RWPE2 (cell line): ENCODE data around the gene FHIP2A.
"Not testable (repeated sequence)": the region's sequence is repeated elsewhere in the genome, so short reads cannot be mapped to it uniquely, and the experiment has no call there.

ENCODE experiments used
- ATAC-seq: fragments of 200-7000 bp; cut with Tn5 transposase; 3 replicates; pipeline ENCODE4 v1.9.1; 2021; ENCODE audit warnings: low read depth
- DNase-seq: peaks from one replicate; pipeline ENCODE4 v3.0.0-alpha.2; 2020; ENCODE audit warnings: low spot score
- H3K27ac ChIP-seq: fragments of 450-650 bp; 2 replicates; pipeline ENCODE4 v1.5.1; 2017; ENCODE audit warnings: mild to moderate bottlenecking; ENCODE audit not compliant: poor library complexity, severe bottlenecking
- H3K27me3 ChIP-seq: fragments of 250-450 bp; sonication (Bioruptor Pico); 2 replicates; pipeline ENCODE4 v1.5.1; 2021; ENCODE audit warnings: mild to moderate bottlenecking, moderate library complexity; ENCODE audit not compliant: insufficient read depth, poor library complexity, severe bottlenecking
- H3K36me3 ChIP-seq: fragments of 250-450 bp; sonication (Bioruptor Pico); 2 replicates; pipeline ENCODE4 v1.5.1; 2020; ENCODE audit warnings: low read depth, mild to moderate bottlenecking, moderate library complexity
- H3K4me1 ChIP-seq: fragments of 250-450 bp; sonication (Bioruptor Pico); 2 replicates; pipeline ENCODE4 v1.5.1; 2021; ENCODE audit warnings: mild to moderate bottlenecking, moderate library complexity; ENCODE audit not compliant: insufficient read depth, poor library complexity, severe bottlenecking
- H3K4me3 ChIP-seq: fragments of 250-450 bp; sonication (Bioruptor Pico); 2 replicates; pipeline ENCODE4 v1.5.1; 2021; ENCODE audit warnings: mild to moderate bottlenecking, moderate library complexity; ENCODE audit not compliant: severe bottlenecking
- H3K9me3 ChIP-seq: fragments of 250-450 bp; sonication (Bioruptor Pico); 2 replicates; pipeline ENCODE4 v1.5.1; 2021; ENCODE audit warnings: mild to moderate bottlenecking, moderate library complexity; ENCODE audit not compliant: severe bottlenecking
- CTCF ChIP-seq: fragments of 450-650 bp; IDR thresholded peaks from one replicate; pipeline ENCODE4 v1.5.1; 2017; ENCODE audit warnings: mild to moderate bottlenecking, moderate library complexity; ENCODE audit not compliant: poor library complexity, severe bottlenecking

FHIP2A gene

GRCh38 chr10:114821293-114821914, at the start of gene FHIP2A:
FHIP2A (plus strand) TSS chr10:114821780; CDS start chr10:114822079, 299 bp downstream.
- no peak for DNase-seq
- Histone ChIP-seq H3K27me3 (no peaks in the 10 kb centered on the region), H3K27ac (peak within 1 kb of the TSS; percentile 83)

GRCh38 chr10:114772496-114773196, 48.9 kb upstream of the FHIP2A start:
- TF ChIP-seq CTCF, result no peak
- H3K4me3 ChIP-seq, result no peak overlapping the region
- DNase-seq (no peak), ATAC-seq (no peak)
- H3K36me3 ChIP-seq, result no peaks in the 10 kb centered on the region
- no peaks in the 10 kb centered on the region for H3K4me1 ChIP-seq
- H3K9me3 ChIP-seq, result no peaks in the 10 kb centered on the region
- H3K27me3 ChIP-seq, result no peaks in the 10 kb centered on the region
- no peak overlapping the region for H3K27ac ChIP-seq

More at GRCh38 chr10:114821293-114821914, at the start of gene FHIP2A:
- Histone ChIP-seq H3K9me3 (no peaks in the 10 kb centered on the region), H3K36me3 (peaks cover 4% of the 10 kb centered on the region; the same call in 1 of the 2 replicates), H3K4me3 (peak within 1 kb of the TSS; percentile 95), H3K4me1 (peaks cover 31% of the 10 kb centered on the region)
- peak; percentile 97 for TF ChIP-seq CTCF
- peak; percentile 74 for ATAC-seq

- Histone ChIP-seq H3K36me3 (no peaks in the 10 kb centered on the region), H3K4me1 (no peaks in the 10 kb centered on the region), H3K4me3 (no peak overlapping the region), H3K27ac (no peak overlapping the region), H3K9me3 (no peaks in the 10 kb centered on the region), H3K27me3 (no peaks in the 10 kb centered on the region)
- TF ChIP-seq CTCF, result no peak
- no peak for ATAC-seq
- no peak for DNase-seq
Observed at GRCh38 chr10:114773197-114773532, 48.4 kb upstream of the FHIP2A start.

- ATAC-seq, DNase-seq, H3K4me3 ChIP-seq, H3K36me3 ChIP-seq, H3K27me3 ChIP-seq, H3K9me3 ChIP-seq, H3K27ac ChIP-seq: not testable (repeated sequence)
- H3K4me1 ChIP-seq, result peaks cover 14% of the 10 kb centered on the region
Observed at GRCh38 chr10:114775082-114775481, 46.5 kb upstream of the FHIP2A start.

- Histone ChIP-seq H3K4me1 (peaks cover 24% of the 10 kb centered on the region), H3K9me3 (no peaks in the 10 kb centered on the region), H3K36me3 (no peaks in the 10 kb centered on the region), H3K27me3 (no peaks in the 10 kb centered on the region), H3K27ac (no peak overlapping the region), H3K4me3 (no peak overlapping the region)
- ATAC-seq (no peak), DNase-seq (no peak)
- TF ChIP-seq CTCF, result no peak
Observed at GRCh38 chr10:114777415-114777814, 44.2 kb upstream of the FHIP2A start.
